Body of pancreas (tissue), 4 donors: Measurements from ENCODE around the gene KCNJ11. TPM values are rescaled to one million over a fixed set of nuclear protein-coding genes. Genes with fewer than 3 reads are reported as not detected.
"Not testable (repeated sequence)": the region's sequence is repeated elsewhere in the genome, so short reads cannot be mapped to it uniquely, and the experiment has no call there.

Experiments used
- ATAC-seq: fragments of 150-250 bp; one replicate; pipeline ENCODE4 v1.9.1; 2016
- DNase-seq, 4 donors: peaks; one replicate each; pipeline ENCODE4 v3.0.0-alpha.2; 2019
- H3K27ac ChIP-seq, 4 donors: fragments of 200-600 bp; sonication (generic); 1 replicate in 3 of 4; 2 replicates in 1 of 4; pipeline versions ENCODE4 v1.5.1 to v1.6.1; 2016 to 2019; ENCODE audit warnings: mild to moderate bottlenecking in 1 of 4, mixed read lengths in 1 of 4, moderate library complexity in 1 of 4
- H3K27me3 ChIP-seq, 2 donors: fragments of 200-600 bp; sonication (generic); one replicate each; pipeline ENCODE4 v1.6.0; 2016; ENCODE audit warnings: mild to moderate bottlenecking in 1 of 2
- H3K36me3 ChIP-seq, 2 donors: fragments of 200-600 bp; sonication (generic); replicated peaks in 1 of 2; 2 replicates each; pipeline ENCODE4 v1.5.1; 2016; ENCODE audit warnings: low read depth in 2 of 2; ENCODE audit not compliant: insufficient read depth in 1 of 2
- H3K4me1 ChIP-seq: fragments of 200-600 bp; sonication (generic); one replicate; pipeline ENCODE4 v1.6.0; 2016
- H3K4me3 ChIP-seq, 2 donors: fragments of 200-600 bp; sonication (generic); 1 replicate in 1 of 2; 2 replicates in 1 of 2; pipeline ENCODE4 v1.5.1; 2016 to 2019
- H3K9me3 ChIP-seq, 3 donors: fragments of 200-600 bp; sonication (generic); 1 replicate in 2 of 3; 2 replicates in 1 of 3; pipeline ENCODE4 v1.5.1; 2016
- POLR2A ChIP-seq, 3 donors: fragments of 450-650 bp; IDR thresholded peaks; one replicate each; pipeline ENCODE4 v1.6.1; 2016; ENCODE audit warnings: antibody characterized with exemption in 3 of 3, mild to moderate bottlenecking in 2 of 3
- WGBS, 2 donors: methylation state at CpG; one replicate each; pipeline ENCODE4 v1.1.5; 2017; 5-methylcytosine and 5-hydroxymethylcytosine counted together
- intact Hi-C: fragments of 100-400 bp; cut with DNase I; formaldehyde crosslinking; loops from one replicate; pipeline ENCODE4 v1.15.1; 2023
- total RNA-seq, 2 donors: library from RNA; depleted of rRNA; stranded (reverse); fragments of >200 nt; gene quantifications; one replicate each; pipeline ENCODE4 v1.1.0, GENCODE V29; 2016
- TF ChIP-seq, protein P1 (sequence below), 7 experiments: fragments of 450-650 bp in 4 of 7; fragments of 200-600 bp in 3 of 7; sonication (generic) in 3 of 7; IDR thresholded peaks; one replicate each; pipeline ENCODE4 v1.5.1; 2016 to 2019; ENCODE audit warnings: antibody characterized with exemption in 7 of 7

KCNJ11 gene
- total RNA-seq, 2 donors from 2014 or later = 7.6 to 39.4 TPM

DNA sequence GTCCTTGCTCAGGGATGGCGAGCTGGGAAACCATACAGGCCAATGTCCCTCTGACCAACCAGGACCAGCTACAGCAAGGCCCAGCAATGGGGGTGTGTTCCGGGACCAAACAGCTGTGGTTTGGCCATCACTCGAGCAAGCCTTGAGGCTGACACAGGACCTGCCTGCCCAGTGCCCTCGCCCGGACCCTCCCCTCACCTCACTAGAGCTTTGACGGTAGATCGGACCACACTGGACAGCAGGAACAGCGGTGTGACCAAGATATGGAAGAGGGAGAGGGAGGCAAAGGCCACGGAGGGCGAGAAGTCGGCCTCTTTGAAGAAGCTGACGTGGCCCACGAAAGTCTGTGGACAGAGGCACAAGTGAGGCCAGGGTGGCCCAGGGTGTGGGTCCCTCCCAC is 42.2 kb upstream of the KCNJ11 start:
- no peak overlapping the region for H3K27ac ChIP-seq
- no peak for ATAC-seq
- no peak for DNase-seq
- 93 to 95% methylated on average over 11 to 13 of the region's 13 CpGs for WGBS, 2 donors
- no peaks in the 10 kb centered on the region for H3K9me3 ChIP-seq
- no peaks in the 10 kb centered on the region for H3K4me1 ChIP-seq
- H3K36me3 ChIP-seq = no peaks in the 10 kb centered on the region
- intact Hi-C loops = no loop called here
- H3K27me3 ChIP-seq = no peaks in the 10 kb centered on the region
- TF ChIP-seq, protein P1, sequence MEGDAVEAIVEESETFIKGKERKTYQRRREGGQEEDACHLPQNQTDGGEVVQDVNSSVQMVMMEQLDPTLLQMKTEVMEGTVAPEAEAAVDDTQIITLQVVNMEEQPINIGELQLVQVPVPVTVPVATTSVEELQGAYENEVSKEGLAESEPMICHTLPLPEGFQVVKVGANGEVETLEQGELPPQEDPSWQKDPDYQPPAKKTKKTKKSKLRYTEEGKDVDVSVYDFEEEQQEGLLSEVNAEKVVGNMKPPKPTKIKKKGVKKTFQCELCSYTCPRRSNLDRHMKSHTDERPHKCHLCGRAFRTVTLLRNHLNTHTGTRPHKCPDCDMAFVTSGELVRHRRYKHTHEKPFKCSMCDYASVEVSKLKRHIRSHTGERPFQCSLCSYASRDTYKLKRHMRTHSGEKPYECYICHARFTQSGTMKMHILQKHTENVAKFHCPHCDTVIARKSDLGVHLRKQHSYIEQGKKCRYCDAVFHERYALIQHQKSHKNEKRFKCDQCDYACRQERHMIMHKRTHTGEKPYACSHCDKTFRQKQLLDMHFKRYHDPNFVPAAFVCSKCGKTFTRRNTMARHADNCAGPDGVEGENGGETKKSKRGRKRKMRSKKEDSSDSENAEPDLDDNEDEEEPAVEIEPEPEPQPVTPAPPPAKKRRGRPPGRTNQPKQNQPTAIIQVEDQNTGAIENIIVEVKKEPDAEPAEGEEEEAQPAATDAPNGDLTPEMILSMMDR (IDR thresholded peaks at IDR 0.05) = no peak
- TF ChIP-seq POLR2A (IDR thresholded peaks at IDR 0.05) = no peak
- no peak overlapping the region for H3K4me3 ChIP-seq

- Histone ChIP-seq H3K27me3 (no peaks in the 10 kb centered on the region), H3K36me3 (no peaks in the 10 kb centered on the region), H3K4me1 (no peaks in the 10 kb centered on the region), H3K4me3 (no peak overlapping the region), H3K27ac (no peak overlapping the region), H3K9me3 (no peaks in the 10 kb centered on the region)
- ATAC-seq (no peak), DNase-seq (no peak)
- 74 to 83% methylated on average over 3 of the region's 3 CpGs for WGBS, 2 donors
- no peak for TF ChIP-seq POLR2A (IDR thresholded peaks at IDR 0.05)
- TF ChIP-seq, protein P1 (IDR thresholded peaks at IDR 0.05) = no peak
- intact Hi-C loops = no loop called here
Observed at GRCh38 chr11:17428925-17429324, 40.5 kb upstream of the KCNJ11 start.

DNA sequence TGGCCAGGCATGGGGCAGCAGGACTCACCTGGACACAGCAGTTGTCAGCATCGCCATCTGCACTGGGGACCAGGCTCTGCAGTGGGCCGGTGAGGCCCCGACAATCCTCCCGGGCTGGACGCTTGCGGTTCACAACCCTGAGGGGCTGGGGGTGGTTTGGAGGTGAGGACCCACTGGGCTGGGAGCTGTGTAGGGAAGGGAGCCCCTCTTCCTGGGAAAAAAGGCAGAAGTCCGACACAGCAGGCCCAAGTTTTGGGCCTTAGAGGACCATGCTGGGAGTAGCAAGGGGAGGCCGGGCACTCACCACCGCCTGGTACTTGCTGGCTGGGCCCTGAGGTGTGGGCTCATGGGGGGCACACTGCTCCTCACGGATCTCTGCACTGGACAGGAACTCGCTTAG is 39.8 kb upstream of the KCNJ11 start:
- no peak for TF ChIP-seq POLR2A (IDR thresholded peaks at IDR 0.05)
- TF ChIP-seq, protein P1 (IDR thresholded peaks at IDR 0.05) = no peak
- no peaks in the 10 kb centered on the region for H3K9me3 ChIP-seq
- WGBS, 2 donors = 93% methylated on average over 4 to 11 of the region's 11 CpGs
- no peaks in the 10 kb centered on the region for H3K36me3 ChIP-seq
- no peak overlapping the region for H3K27ac ChIP-seq
- ATAC-seq (no peak), DNase-seq (no peak)
- intact Hi-C loops = no loop called here
- H3K4me1 ChIP-seq = peaks cover 6% of the 10 kb centered on the region
- H3K27me3 ChIP-seq = no peaks in the 10 kb centered on the region
- H3K4me3 ChIP-seq = no peak overlapping the region

DNA sequence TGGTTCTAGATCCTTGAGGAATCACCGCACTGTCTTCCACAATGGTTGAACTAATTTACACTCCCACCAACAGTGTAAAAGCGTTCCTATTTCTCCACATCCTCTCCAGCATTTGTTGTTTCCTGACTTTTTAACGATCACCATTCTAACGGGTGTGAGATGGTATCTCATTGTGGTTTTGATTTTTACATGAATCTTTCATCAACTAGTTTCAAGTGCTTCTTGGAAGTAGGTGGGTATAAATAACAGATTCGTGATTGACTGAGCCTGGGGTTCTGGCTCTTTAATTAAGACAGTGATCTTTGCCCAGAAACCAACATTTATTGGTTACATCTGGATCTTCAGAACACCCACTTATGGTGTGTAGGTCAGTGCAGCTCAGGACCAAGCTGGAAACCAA is 37.8 kb upstream of the KCNJ11 start:
- H3K27me3 ChIP-seq, H3K36me3 ChIP-seq, ATAC-seq, H3K4me3 ChIP-seq, intact Hi-C loops, H3K4me1 ChIP-seq, H3K9me3 ChIP-seq, H3K27ac ChIP-seq, DNase-seq: not testable (repeated sequence)
- 78 to 80% methylated on average over 5 of the region's 5 CpGs for WGBS, 2 donors

GRCh38 chr11:17423533-17424310 is 35.3 kb upstream of the KCNJ11 start:
- intact Hi-C loops = no loop called here
- ATAC-seq = peak; percentile 96
- peak overlapping the region in 1 of 4 donors; percentile 15 for H3K27ac ChIP-seq
- no peaks in the 10 kb centered on the region for H3K36me3 ChIP-seq
- H3K9me3 ChIP-seq = no peaks in the 10 kb centered on the region
- WGBS, 2 donors = 56 to 72% methylated on average over 10 to 11 of the region's 11 CpGs
- no peak overlapping the region for H3K4me3 ChIP-seq
- peaks cover 6% of the 10 kb centered on the region for H3K4me1 ChIP-seq
- H3K27me3 ChIP-seq = no peaks in the 10 kb centered on the region
- peak; percentile 63 to 87 (median 78) for DNase-seq
- TF ChIP-seq POLR2A (IDR thresholded peaks at IDR 0.05) = no peak
- TF ChIP-seq, protein P1 (IDR thresholded peaks at IDR 0.05) = no peak
